T-helper 1 cell (primary cell): Measurements from ENCODE around the gene DCAKD.

Experiments used
- DNase-seq, 5 donors: peaks; one replicate each; pipeline ENCODE4 v3.0.0-alpha.2; 2012 to 2020

DCAKD gene

DNA sequence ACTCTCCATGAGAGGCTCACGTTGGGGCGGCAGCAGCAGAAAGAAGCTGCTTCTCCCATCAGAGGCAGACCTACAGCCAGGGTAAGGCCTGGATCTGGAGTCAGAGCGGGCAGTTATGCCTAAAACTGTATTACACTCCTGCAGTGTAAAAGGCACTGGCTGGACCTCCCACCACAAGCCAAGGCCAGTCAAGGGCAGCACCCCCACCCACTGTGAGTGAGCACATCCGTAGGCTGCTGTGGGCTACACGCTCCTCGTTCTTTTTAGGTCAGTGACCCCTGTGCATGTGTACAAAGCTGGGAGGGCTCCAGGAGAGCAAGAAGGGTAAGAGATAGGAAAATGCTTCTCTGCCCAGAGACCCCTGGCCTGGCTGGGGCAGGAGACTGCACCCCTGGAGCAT is 20.7 kb downstream of the DCAKD start:
- no peak for DNase-seq

GRCh38 chr17:45029758-45030423 is 21.5 kb downstream of the DCAKD start:
- DNase-seq = no peak

- no peak for DNase-seq
Observed at GRCh38 chr17:45029096-45029495, 22.3 kb downstream of the DCAKD start.

GRCh38 chr17:45022655-45023339 is 28.6 kb downstream of the DCAKD start:
- DNase-seq = no peak

DNA sequence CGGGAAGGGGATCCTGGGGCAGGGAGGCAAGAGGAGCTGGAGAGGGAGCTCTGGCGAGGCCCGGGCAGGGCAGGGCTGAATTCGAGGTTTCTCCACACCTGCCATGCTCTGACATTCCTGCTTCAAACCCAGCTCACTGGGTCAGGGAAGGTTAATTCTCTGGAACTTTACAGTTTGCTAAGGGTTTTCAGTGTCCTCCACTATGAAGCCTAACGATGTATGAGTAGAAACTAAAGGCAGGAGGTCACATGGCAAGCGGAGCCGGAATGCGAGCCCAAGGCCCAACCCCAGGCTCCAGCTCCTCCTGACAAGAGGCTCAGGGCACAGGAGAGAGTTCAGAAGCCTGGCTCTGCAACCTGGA is 29.2 kb downstream of the DCAKD start:
- DNase-seq = no peak

DNA sequence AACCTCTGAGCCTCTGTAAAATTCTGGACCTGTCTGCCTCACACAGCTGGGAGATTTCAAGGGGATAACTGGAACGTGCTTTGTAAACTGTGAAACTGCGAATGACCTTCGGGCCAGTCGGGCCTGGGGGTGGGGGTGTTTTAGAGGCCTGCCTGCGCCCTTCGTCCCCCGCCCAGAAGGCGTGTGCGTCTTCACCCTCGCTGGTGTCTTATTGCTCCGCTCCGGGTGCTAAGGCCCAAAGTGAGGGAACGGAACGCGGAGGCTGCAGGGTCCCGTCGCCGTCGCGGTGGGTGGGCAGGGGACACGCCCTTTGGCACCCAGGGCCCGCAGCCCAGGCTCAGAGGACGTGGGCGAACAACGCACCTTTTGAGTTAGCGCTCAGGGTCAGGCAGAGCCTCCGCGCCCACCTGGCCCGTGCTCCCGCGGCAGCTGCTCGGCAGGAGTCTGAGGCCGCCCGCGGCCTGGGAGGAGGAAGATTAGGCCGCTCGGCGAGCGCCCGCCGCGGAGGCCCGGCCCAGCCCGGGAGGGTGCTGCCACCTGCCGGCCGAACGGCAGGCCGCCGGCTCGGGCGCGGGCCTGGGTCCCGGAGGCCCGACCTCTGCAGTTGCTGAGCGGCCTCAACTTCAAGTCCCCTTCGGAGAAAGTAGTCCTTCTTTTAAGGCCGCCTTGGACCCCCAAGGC is 29.7 kb downstream of the DCAKD start:
- DNase-seq = peak; percentile 32 to 66 (median 55)

- DNase-seq = no peak
Observed at GRCh38 chr17:45020354-45021138, 30.9 kb downstream of the DCAKD start.

- DNase-seq = peak in 2 of 5 donors; percentile 31 to 32
Observed at GRCh38 chr17:45018848-45019711, 32.4 kb downstream of the DCAKD start.

DNA sequence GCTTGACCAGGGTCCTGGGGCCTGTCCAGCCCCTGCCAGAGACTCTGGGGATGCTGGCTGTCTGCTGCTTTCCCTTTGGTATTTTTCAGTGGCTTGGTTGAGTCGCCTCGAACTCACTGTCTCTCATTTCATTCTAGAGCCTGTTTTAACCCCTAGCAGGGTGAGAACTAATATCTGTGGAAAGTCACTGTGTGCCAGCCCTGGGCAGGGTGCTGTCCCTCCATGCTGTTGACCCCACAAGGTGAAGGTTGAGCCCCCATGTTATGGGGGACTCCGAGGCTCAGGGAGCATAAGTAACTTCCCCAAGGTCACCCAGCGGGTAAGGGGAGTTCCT is 33.0 kb downstream of the DCAKD start:
- no peak for DNase-seq

DNA sequence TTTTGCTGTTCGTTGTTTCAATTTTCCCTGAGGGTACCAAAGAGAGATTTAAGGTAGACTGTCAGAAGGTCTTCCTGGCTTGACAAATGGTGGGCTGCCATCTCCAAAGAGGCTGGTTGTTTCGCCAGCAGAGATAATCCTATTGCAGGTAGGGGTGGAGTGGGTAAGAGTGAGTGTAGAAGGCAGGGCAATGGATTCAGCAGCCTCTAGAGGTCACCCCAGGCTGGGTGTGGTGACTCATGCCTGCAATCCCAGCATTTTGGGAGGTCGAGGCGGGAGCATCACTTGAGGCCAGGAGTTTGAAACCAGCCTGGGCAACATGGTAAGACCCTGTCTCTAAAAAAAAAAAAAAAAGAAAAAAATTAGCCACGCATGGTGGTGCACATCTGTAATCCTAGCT is 34.6 kb downstream of the DCAKD start:
- no peak for DNase-seq

DNA sequence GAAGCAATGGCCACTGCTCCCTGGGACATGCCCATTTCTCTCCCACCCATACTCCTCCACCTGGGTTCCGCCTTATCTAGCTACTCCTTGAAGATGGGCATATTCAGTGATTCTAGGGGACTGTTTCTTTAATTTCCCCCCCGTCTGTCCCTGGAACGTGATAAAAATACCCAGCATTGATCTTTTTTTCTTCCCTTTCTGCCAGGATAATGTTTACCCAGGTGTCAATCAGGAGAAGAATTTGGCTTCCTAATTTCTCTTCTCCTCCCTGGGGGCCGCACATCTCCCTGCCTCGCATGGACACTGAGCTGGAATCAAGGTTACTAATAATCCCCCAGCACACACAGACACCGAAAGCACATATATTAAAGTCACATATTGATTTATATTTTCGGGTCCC is 35.2 kb downstream of the DCAKD start:
- DNase-seq = no peak

- DNase-seq = no peak
Observed at GRCh38 chr17:45013021-45013997, 38.1 kb downstream of the DCAKD start.

- no peak for DNase-seq
Observed at GRCh38 chr17:45011767-45012166, 39.7 kb downstream of the DCAKD start.

GRCh38 chr17:45009676-45010467 is 41.6 kb downstream of the DCAKD start:
- DNase-seq = no peak

DNA sequence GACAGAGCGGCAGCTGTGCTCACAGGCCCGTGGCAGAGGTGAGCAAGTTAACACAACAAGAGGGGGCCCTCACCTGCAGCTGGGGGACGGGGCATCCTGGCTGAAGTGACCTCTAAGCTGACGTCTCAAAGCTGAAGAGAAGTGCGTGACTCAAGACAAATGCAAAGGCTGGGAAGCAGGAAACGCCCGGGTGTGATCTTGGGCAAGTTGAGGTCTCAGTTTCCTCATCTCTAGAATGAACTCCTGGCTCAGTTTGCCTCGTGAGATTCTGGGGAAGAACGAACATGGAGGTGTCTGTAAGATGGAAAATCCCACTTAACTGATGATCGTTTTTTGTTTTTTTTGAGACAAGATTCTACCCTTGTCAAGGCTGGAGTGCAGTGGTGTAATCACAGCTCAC is 43.2 kb downstream of the DCAKD start:
- DNase-seq = no peak

GRCh38 chr17:45006927-45007461 is 44.4 kb downstream of the DCAKD start:
- DNase-seq = no peak

DNA sequence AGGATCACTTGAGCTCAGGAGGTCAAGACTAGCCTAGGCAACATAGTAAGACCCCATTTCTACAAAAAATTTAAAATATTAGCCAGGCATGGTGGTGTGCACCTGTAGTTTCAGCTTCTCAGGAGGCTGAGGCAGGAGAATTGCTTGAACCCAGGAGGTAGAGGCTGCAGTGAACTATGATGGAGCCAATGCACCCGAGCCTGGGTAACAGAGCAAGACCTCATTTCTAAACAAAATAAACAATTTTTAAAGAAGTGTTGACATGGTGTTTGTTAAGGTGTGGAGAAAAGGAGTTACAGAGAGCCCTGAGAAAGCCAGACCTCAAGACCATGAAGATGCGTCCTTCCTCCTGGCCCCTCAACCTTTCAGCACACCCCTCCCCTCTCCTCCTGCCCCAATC is 45.7 kb downstream of the DCAKD start:
- DNase-seq = no peak

DNA sequence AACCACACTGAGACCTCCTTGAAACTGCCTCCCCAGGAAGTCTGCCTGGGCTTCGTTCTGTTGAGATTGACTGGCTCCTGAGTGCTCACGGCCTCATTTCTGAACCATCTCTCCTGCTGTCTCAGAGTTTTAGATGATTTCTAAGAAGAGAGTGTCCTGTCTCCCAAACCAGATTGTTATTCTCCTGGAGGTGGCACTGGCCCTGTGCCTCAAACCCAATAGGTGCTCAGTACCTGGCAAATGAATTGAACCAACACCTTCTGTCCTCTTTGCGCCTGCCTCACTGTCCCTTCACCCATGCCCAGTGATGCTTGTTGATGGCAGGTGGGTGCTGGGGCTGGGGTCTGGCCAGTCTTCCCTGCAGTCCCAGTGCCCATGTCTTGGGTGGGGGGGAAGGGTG is 47.0 kb downstream of the DCAKD start:
- DNase-seq = no peak

DNA sequence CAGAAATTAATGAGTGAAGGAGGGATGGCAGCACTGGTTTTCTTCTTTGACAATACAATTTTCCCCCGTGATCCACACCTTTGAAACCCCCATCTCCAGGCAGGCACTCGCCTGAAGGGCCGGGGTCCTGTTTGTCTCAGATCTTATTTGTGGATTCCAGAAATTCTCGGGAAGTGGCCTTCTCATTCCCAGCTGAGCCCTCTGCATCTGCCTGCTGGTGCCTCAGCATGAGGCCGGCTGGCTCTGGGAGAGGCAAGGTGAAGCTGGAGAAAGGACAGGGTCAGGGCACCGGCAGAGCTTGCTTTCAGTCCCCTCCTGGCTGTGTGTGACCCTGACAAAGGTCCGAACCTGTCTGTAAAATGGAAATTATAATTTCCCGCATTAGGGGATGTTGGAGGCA is 47.6 kb downstream of the DCAKD start:
- no peak for DNase-seq

GRCh38 chr17:45001310-45001709 is 50.1 kb downstream of the DCAKD start:
- no peak for DNase-seq
